Measurements from ENCODE around the gene IL22RA1. TPM values are rescaled to one million over a fixed set of nuclear protein-coding genes. Genes with fewer than 3 reads are reported as not detected.

The IL22RA1 gene
- total RNA-seq, 1 donor, result not detected

- DNase-seq (ENCODE audit: low read depth in 2 of 3, low spot score in 2 of 3), result no peak
Measured at GRCh38 chr1:24080131-24080530, 62.8 kb downstream of the IL22RA1 start.

DNA sequence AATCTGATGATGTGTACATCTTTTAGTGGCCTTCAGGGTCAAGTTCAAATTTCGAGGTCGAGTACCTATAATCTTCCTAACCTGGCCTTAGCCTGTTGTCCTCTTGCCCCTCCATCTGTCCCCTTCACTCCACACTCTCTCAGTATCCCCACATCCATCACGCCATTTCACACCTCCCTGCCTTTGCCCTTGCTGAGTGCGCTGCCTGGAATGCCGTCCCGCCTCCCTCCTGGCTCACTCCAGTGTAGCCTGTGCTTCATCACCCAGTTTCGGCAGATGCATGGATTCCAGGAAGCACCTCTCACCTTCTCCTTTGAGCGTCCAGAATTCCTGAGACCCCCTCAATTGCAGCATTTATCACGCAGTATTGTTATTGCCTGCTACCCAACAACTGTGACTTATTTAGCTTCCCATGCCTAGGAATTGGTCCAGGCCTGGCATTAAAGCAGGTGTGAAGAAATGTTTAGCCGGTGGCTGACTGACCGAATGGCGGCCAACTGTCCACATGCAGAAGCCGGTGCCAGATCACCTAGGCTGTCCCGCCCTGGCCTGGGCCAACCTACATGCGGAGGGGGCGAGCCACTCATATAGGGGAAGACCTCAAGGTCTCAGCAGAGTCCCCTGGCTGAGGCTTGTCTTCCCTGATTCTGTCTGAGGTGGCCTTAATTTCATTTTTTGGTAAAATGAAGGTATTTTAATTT, 65.5 kb downstream of the IL22RA1 start:
- no peak for DNase-seq (ENCODE audit: low read depth in 2 of 3, low spot score in 2 of 3)

DNA sequence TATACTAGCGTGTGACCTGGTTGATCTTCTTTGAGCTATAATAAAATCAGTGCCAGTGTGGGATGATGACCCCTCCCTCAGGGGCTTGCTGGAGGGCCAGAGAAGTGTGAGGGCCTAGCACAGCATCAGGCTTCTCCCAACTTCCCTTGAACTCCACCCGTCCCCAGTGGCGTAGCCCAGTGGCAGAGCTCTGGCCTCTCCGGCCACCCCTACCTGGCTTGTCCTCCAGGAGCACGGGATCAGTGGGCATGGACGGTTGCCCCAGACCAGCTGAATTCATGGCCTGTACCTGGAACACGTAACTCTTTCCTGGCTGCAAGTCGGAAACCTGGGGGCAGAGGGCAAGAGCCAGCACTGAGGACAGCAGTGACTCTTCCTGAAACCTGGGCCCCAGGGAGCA, 67.0 kb downstream of the IL22RA1 start:
- DNase-seq (ENCODE audit: low read depth in 2 of 3, low spot score in 2 of 3), result no peak

GRCh38 chr1:24075590-24075854, 67.4 kb downstream of the IL22RA1 start:
- no peak for DNase-seq (ENCODE audit: low read depth in 2 of 3, low spot score in 2 of 3)

DNA sequence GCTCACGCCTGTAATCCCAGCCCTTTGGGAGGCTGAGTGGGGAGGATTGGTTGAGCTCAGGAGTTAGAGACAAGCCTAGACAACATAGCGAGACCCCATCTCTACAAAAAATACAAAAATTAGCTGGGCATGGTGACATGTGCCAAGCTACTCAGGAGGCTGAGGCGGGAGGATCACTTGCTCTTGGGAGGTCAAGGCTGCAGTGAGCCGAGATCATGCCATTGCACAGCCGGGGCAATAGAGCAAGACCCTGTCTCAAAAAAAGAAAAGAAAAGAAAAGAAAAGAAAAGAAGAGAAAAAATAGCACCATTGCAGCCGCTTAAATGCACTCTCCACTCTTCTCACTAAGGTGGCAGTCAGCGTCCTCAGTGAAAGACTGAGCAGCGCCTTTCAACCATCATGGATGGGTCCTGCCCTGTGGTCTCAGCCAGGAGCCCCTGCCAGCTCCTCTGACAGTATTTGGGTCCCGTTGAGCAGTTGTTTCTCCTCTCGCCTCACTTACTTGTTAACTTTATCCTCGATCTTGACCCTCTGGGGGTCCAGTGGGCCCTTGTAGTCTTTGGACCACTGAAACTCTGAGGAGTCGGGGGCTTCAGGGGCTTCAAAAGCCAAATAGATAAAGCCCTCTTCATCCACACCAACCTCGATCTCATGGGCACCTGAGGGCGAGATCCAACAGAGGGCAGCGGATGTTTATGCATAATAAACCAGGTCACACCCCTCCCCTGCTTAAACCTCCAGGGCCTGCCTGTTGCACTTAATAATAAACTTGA, 67.9 kb downstream of the IL22RA1 start:
- DNase-seq (ENCODE audit: low read depth in 2 of 3, low spot score in 2 of 3), result no peak

DNA sequence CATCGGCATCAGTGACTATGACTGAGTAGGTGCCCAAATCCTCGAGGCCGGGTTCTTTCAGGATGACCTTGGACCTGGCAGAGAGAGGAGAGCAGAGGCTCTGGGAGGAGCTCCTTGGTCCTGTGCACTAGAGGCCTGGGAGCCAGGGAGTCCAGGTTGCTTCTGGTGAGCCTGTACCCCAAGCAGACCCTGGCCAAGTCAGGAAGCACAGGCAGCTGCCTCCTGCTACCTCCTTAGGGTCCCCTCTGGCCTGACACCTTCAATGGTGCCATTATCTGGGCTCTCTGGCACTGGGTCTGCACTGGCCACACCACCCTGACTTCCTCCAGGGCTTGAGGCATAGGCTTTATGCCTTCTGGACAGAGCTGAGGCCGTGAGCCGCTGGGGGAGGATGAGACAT, 68.7 kb downstream of the IL22RA1 start:
- DNase-seq (ENCODE audit: low read depth in 2 of 3, low spot score in 2 of 3), result no peak

DNA sequence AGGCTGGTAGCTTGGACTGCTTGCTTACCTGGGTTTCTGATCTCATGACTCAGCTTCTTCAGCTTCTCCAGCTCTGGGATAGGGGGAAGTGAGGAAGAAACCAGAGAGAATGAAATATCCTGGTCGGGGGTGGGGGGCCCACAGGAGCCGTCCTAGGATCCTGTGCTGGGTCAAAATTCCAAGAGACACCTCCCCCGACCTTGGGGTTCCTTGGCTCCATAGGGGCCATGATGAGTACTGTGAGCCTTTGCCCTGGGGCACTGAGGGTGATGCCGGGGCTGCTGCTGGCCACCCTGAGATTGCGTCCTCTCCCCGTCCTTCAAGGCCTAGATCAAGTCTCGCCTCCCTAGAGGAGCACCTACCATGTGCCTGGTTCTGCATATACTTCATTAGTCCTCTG, 71.0 kb downstream of the IL22RA1 start:
- no peak for DNase-seq (ENCODE audit: low read depth in 2 of 3, low spot score in 2 of 3)

DNA sequence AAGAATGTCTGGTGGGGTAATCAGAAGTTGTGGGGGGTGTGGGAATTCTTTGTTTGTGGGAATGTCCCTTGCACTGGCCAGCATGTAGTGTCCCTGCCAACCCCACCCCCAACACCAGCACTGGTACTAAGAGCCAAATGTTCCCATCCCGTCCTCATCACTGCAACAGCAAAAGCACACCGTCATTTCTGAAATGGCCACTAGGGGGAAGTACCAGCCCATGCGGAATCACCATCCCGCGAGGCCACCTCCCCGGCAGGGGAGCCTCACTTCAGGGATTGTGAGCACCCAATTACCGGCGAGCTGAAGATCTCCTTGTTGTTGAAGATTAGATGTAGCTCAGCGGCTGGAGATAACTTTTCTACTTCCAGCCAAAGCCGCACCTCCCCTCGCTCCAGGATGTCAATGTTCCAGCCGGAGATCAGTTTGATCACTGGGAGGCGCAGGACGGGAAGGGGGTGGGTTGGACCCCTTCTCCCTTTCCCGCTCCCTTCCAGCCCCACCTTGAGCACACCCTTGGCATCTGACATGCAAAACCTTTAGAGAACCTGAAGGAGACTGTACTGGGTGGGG, 72.0 kb downstream of the IL22RA1 start:
- DNase-seq (ENCODE audit: low read depth in 2 of 3, low spot score in 2 of 3), result peak; percentile 49 to 81 (median 64)

- no peak for DNase-seq (ENCODE audit: low read depth in 2 of 3, low spot score in 2 of 3)
Measured at GRCh38 chr1:24069817-24070216, 73.1 kb downstream of the IL22RA1 start.

Other genes starting within 250 kb of the IL22RA1 start
- gene CNR2, start 229.8 kb downstream of the IL22RA1 start, total RNA-seq, result 1.3 TPM
- 121 TPM for gene PNRC2, start 183.3 kb downstream of the IL22RA1 start, total RNA-seq
- 113 TPM for gene SRSF10, start 162.8 kb downstream of the IL22RA1 start, total RNA-seq
- gene MYOM3, start 31.0 kb downstream of the IL22RA1 start, total RNA-seq, result not detected
- gene IFNLR1, start 44.1 kb upstream of the IL22RA1 start, total RNA-seq, result under 0.01 TPM
- not detected for gene GRHL3, start 176.2 kb upstream of the IL22RA1 start, total RNA-seq